ENCODE measurements around the gene CYB5D1.

The CYB5D1 gene

DNA sequence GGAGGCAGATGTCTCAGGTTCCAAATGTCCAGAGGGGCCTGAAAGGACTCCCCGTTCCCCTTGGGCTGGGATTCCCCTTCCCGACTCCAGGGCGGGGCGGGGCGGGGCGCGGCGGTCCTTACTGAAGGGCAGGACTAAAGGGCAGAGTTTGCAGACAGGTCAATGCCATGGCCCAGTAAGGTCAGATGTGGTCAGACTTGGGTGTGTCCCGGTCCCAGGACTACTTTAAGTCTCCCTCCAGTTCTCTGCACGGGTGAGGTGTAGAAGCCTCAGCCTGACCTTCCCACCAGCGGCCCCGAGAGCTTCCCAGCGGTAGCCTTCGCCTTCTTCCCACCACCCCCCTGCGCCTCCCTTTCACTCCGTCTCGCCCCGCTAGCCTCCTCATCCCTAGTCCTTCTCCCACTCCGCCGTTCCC is 23.3 kb upstream of the CYB5D1 start:
- DNase-seq: no peak

DNA sequence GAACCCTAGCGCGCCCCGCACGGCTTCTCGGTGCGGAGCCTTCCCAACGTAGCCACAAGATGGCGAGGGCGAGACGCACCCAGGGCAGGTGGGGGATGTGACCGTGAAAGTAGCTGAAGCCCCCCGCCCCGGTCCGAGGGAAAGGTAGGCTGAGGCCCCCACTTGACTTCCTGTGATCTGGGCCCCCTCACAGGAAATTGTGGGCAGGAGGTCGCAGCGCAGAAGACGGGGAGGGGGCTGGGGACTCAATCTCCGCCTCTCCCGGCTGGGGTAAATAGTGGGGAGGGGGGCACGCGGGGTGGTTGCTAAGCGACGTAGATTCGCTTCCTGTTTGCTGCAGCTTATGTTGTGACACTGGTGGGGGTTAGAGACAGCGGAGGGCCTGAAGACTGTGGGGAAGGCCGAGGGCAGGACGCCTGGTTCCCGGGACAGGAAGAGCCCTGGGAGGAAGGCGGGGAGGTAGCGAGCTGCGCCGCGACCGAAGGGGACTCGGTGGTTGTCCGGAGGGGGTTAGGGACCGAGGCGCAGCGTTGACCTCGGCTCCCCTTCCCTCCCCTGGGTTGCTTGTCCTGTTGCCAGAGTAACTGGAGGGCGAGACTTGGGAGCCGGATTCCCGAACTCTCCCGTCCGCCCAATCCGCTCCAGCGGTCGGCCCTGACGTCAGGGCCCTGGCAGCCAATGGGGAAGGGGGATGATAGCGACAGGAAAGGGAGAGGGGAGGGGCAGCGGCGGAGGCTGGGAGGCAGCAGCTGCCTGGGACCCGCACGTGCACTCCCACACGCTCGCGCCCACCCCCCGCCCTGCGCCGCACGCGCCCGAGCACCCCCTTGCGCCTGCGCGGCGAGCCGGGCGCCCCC is 22.6 kb upstream of the CYB5D1 start:
- peak; percentile 88 to 98 (median 94) for DNase-seq

DNA sequence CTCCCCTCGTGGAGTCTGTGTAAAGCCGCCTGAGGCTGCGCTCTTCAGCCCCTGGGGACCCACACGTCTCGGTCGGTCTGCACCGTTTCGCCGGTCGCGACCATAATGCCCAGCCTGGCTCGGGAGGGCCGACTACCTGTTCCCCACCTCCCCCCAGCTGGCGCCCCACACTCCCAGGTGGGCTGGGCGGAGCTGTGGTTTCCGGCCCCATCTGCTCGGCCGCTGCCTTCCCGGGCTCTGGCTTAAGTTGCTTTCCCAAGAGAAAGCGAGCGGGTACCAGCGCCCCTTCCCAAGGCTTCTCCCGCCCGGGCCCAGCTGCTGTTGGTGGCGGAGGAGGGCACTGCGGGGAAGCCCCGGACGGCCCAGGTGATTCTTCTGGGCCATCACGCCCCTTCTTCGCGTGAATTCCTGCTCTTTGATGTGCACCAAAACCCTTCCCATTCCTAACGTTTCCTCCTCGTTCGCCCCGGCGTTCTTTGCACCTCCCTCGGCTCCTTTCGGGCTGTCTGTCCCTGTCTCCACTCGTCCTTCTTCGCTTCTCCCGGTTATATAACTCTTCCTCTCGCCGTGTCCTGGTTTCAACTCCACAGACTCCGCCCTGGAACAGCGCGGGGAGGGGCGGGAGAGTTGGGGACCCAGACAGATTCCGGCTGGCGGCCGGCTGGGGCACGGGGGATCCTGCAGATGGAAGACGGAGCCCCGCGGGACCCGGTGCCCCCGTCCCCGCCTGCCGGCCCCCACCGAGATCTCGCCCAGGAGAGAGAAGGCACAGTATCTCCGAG is 21.8 kb upstream of the CYB5D1 start:
- peak; percentile 31 to 66 (median 63) for DNase-seq

DNA sequence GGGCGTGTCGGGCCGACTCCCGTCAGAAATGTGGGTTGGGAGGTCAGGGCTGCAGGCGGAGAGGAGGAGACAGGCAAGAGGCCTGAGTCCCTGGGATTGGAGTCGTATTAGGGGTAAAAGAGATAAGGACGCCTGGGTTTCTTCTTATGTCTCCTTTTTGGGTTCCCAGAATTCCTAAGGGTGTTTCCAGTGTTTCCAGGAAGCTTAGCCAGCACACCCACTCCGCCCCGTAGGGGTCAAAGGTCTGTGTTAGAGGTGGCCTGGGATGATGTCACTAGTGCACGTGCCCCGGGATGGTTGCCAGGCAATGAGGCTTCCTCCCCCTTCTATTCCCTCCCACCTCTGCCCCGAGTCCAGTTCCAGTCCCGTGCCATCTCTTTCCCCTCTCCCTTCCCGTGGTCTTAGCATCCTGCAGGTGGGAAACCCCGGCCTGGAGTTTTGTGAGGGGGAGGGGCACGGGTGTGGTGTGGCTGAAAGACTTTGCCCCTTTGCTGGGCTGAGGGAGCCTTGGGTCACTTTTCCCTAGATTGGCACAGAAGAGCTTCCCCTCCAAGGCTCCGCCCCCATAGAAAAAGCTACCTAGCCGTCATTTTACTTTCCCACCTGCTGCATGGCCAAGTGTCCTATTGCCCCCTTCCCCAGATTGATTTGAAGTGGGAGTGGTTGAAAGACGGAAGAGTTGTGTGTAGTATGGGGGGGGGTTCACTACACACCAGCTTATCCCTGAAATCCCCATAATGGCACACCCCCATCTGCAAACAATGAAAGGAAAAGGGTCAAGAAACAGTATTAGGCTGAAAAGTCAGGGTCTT is 21.0 kb upstream of the CYB5D1 start:
- DNase-seq: peak; percentile 85 to 95 (median 89)

DNA sequence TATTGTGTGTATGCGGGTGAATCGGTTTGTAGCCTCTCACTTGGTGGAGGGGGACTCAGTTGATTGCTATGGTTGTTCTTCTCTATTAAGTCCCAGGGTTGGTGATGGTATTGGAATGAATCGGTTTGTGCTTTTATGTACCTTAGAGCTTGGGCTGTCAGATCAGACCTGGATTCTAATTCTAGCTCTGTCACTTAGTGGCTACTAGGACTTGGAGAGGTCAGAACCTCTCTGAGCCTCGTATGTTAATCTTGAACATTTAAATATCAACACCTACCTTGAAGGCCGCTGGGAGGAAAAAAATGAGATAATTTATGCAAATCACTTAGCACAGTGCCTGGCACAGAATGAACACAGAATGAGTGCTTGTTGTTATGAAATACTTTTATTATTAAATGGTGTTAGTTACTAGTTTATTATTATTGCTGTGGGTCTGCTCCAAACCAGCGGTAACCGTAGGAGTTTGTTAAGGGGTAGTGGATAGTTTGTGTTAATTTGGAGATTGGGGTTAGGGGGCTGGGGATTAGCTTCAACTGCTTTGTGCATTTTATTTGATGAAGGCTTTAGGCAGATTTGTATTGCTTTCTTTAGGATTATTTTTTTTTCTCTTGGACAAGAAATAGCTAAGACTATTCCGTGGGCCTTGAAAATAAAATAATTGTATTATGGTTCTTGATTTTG is 20.3 kb upstream of the CYB5D1 start:
- peak in 2 of 3 experiments; percentile 46 to 54 for DNase-seq

DNA sequence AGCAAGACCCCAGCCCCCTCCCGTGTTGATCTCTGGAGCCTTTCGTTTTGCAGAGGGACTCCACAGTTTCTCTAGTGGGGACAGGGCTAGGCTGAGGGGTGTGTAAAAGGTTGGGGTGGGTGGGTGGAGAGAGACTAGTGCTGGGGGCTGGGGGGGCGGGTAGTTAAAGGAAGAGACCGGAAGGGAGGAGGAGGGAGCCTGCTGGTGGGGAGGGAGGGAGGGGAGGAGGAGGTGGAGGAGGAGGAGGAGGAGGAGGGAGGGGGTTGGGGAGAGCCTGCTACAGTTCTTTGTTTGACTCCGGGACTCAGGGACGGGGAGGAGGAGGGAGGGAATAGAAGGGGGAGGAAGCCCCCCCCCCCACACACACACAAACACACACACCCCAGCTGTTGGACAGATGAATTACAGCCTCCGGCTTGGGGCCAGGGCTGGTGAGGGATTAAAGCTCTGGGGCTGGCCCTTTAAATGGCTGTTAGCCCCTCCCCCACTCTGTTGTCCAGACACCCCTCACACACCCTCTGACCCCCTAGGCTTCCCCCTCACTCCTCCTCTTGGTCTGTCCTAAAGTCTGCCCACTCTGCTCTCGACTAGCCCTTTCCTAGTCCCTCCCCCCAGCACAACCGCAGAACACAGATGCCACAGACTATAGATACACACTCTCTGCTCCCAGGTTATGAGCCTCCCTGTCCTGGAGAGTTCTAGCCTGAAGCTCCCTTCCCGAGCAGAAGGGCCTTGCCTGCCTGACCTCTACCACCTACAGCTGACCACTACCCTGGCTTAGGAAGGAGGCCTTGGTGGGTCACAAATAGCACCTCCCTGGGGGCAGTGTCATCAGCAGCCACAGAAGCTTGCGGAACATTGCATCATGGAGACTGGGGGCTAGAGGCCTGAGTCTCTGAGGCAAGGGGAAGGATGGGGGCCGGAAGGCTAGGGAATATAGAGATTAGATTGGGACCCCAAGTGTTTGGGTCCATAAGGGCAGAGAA is 19.4 kb upstream of the CYB5D1 start:
- DNase-seq: peak; percentile 3 to 63 (median 47)

DNA sequence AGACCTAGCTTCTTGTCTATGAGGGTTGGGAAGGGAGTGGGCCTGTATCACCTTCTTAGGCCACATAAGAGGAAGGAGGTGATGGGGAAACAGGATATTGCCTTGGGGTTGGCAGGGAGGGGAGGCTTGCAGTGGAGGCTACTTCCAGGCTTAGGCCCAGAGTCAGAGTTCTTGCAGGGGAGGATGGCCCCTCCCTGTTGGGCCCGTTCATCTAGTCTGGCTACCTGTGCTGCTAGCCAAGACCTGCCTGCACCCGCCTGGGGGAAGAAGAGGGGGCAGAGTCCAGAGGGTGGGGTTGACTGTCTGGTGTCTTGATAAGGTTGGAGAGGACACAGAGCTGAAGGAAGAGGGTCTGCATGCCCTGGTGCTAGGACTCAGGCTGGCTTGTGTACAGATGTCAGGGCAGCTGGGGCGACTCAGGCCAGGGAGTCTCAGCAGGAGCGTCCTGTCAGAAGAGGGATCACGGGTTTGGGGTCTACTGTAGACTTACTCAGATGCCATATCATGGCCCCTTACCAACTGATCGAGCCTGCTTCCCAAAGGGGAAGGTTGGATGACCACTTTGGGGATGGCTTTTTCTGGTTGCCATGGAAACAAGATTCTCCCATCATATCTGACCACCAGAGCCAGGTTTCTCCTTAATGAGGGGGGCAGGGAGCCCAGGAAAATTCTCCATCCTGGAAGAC is 18.5 kb upstream of the CYB5D1 start:
- DNase-seq: no peak

DNA sequence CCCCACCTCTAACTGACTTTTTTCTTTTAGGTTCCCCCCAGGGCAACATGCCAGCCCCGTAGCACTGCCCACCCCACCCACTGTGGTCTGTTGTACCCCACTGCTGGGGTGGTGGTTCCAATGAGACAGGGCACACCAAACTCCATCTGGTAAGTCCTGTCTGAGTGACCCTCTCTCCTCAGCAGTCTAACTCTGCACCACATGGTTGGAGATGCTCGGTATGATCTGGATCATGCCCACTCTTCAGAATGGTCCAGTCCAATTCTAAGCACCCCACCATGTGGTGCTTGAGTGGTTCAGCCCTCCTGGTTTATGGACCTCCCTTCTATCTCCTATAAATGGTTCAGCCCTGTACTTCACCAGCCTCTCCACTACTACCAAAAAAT is 17.9 kb upstream of the CYB5D1 start:
- no peak for DNase-seq

DNA sequence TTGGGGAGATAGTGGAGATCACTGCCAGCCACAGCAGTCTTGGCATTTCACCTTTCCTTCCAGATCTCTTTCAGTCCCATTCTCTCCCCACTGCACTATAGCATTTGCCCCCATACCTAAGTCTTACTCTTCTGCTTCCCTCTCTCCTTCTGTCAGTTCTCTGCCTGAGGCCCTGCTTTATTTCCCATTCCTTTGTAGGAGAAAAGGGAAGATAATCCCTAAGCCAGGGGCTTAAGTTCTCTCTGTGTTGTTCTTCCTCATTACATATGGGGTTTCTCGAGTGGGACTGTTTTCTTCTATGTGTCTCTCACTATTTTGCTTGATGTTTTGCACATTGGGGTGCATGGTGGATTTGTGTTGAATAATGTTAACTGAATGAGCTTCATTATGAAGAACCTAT is 17.4 kb upstream of the CYB5D1 start:
- no peak for DNase-seq

DNA sequence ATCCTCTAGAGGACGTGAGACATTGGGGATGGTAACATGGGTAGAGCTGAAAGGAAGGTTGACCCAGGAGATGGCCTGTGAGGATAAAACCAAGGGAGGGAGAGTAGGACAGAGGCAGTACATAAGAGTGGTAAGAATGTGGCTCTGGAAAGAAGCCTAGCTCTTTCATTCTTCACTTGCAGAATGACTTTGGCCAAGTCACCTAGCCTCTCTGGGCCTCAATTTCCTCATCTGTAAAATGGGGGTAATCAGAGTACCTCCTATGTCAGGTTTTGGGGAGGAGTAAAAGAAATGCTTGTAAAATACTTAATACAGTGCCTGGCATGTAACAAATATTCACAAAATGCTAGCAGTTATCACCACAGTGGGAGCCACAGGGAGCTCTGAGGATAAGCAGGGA is 16.9 kb upstream of the CYB5D1 start:
- DNase-seq: peak in 1 of 3 experiments; percentile 26

DNA sequence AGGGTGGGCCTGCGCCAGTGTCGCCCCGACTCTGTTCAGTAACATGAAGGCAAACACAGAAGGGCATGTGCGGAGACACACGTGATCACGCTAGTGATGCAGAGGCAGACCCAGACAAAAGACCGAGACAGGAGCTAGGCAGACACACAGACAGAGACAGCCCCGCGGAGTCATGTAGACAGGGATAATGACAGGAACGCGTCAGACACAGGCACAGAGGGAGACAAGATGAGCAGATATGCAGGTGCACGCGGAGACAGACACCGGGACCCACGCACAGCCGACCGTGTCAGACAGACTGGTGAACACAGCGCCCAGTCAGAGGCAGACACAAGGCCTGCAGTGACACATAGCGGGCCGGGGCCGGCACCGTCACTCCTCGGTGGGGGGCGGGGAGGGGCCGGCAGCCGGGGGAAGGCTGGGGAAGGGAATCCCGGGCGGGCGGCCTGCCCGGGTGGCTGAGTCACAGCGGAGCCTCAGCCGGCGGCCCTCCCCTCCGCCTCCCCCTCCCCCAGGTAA is 16.3 kb upstream of the CYB5D1 start:
- peak; percentile 51 to 84 (median 72) for DNase-seq

DNA sequence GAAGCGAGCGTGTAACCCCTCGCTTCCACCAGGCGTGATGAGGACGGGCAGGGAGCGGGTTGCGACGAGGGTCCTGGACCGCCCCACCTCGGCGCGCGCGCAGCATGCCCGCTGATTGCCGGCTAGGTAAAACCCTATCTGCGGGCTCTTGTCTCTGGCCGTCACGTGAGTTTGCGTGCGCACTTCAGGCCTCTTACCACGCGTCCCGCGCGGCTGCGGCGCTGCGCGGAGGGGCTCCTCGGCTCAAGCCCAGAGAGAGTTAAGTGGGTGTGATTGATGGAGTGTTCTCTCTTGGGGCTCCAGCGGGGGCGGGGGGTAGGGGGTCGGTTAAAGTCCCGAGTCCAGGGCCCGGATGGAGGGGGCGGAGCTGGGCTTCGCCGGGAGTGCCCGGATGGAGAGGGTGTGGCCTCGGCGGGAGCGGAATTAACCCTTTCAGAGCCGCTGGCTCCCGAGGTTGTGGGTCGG is 15.9 kb upstream of the CYB5D1 start:
- peak; percentile 83 to 91 (median 89) for DNase-seq

DNA sequence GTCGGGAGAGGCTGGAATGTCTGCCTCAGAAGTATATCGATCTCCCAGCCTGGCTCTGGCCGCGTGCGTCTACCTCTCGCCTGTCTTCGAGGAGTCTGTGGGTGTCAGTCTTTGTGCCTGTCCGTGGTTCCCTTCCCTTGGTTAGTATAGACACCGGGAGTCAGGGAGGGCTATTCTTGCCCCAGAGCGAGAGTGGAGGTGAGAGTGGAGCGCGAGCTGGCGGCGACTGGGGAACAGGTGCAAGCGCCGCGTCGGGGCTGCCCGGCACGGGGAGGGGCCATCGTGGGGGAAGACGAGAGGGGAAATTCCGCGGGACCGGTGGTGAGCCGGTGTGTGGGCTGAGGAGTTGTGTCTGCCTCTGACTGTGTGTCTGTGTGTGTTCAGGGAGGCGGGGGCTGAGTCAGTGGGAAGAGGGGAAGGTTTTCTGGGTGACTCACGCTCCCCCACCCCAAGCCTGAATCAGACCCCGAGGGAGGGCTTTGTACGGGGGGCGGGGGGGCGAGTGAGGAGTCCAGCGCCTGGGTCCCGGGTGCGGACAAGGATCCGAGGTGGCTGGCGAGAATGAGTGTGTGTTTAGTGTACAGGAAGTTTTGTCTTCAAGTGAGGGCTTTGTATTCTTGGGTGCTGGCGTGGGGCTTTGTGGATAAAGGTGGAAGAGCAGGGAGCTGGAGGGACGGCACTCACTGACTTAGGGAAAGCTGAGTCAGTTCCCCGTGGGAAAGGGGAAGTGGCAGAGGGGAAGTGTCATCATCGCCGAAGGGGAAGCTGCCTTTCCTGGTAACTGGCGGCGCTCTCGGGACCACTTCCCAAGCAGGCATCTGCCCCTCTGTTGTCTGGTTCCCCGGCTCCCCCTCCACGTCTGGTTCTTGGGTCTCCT is 15.2 kb upstream of the CYB5D1 start:
- peak in 2 of 3 experiments; percentile 52 to 76 for DNase-seq

DNA sequence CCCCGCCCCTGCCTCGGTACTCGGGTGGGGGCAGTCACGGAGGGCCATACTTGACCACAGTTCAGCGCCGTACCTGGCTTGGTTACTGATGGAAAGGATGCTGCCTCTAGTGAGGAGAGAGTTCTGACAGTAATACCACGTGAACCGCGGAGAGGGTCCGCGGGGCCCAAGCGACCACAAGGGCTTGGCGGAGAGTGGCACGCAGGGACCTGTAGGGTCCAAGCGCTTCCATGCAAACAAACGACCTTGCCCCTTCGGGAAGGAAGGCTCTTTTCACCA is 14.6 kb upstream of the CYB5D1 start:
- DNase-seq: peak in 1 of 3 experiments; percentile 56

DNA sequence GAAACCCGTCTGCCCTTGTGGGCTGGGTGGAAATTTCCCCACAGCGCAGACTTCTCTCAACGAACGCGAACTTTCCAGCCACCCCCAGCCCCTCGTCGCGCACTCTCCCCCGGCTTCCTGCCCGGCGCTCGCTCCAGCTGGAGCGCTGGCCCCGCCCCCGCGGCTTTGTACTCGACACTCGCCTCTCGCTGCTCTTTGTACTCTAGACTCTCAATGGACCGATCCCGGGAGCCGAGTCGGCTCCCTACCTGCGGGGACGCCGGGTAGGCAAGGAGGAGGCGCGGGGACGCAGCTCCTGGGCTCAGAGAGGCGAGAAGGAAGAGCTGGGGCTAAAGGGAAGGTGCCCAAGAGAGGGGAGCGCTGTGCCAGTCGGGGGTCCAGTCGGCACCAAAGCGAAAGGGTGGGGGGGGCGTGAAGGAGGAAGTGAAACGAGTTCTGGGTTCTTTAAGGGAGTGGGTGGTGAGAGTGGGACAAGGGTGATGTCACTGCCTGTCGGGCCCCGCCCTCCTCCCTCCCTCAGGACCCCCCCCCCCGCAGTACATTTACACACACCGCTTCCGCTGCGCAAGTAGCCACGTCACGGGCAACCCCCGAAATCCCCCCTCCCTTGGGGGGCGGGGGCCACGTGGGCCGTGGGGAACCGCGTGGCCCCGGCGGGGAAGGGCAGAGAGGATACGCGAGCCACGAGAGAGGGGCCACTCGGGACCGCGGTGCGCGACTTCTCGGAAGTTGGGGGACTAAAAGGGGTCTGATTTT is 14.1 kb upstream of the CYB5D1 start:
- DNase-seq: peak; percentile 72 to 80 (median 79)

DNA sequence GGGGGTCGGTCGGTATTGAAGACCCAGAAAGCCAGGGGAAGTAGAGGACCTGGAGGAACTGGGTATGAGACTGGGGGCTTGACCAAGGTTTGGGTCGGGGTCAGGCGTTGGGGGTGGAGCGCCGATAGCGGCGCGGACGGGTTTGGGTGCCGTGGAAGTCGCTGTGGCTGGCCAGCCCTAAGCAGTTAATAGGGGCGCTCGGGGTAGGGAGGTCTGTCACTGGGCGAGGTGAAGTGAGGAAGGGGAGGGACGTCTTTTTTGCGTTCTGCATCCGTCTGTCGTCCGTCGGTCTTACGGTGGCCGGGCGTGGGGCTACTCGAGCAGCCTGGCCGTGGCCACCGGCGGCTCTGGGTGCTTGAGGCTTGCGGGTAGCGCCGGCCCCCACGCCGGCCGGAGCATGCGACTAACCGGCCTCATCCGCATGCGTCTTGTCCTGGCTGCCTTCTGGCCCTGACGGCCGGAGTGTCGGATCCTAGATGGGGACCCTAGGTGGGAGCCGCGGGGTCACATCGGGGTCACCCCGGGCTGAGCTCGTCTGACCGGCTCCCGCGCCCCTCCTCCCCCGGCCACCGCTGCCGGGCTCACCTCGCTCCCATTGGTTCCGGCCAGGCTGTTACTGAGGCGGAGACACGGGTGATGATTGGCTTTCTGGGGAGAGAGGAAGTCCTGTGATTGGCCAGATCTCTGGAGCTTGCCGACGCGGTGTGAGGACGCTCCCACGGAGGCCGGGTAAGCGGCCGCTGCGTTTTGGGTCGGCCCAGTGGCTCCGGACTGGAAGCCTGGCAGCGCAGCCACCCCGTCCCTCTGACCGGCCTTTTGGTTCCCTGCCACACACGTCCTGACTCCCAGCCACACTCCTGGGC is 13.3 kb upstream of the CYB5D1 start:
- peak; percentile 70 to 88 (median 73) for DNase-seq

DNA sequence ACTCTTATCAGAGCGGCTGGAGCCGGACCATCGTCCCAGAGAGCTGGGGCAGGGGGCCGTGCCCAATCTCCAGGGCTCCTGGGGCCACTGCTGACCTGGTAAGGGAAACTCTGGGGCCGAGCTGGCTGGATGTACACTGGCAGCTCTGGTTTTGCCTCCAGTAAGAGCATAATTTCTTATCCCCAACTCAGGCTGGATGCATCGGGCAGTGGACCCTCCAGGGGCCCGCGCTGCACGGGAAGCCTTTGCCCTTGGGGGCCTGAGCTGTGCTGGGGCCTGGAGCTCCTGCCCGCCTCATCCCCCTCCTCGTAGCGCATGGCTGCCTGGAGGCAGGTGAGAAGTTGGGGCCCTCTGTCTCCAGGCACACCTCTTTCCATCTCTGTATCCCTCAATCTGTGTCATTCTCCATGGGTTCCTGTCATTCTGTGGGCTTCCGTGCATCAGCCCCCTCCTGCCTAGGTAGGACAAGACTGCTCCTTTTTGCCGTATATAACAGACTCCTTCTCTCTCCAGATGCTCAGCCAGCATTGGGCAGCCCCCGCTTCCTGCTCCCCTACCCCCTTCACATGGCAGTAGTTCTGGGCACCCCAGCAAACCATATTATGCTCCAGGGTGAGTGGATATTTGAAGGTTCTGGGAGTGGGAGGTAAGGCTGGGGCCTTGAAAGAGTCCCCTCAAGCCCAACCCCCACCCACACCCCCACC is 12.3 kb upstream of the CYB5D1 start:
- DNase-seq: no peak
